Skin of body (tissue), 2 donors: ENCODE measurements around the gene NPFFR1. TPM values are rescaled to one million over a fixed set of nuclear protein-coding genes. Genes with fewer than 3 reads are reported as not detected.
A peak's percentile ranks its signal among the peaks of the same experiment; 100 is the strongest.

Source experiments
- DNase-seq: peaks from one replicate; lab custom pipeline; 2025; lab: John Stamatoyannopoulos, UW
- total RNA-seq: library from RNA; depleted of rRNA; stranded (reverse); fragments of >200 nt; gene quantifications from one replicate; pipeline ENCODE4 v1.2.3, GENCODE V29; 2014

The NPFFR1 gene, protein sequence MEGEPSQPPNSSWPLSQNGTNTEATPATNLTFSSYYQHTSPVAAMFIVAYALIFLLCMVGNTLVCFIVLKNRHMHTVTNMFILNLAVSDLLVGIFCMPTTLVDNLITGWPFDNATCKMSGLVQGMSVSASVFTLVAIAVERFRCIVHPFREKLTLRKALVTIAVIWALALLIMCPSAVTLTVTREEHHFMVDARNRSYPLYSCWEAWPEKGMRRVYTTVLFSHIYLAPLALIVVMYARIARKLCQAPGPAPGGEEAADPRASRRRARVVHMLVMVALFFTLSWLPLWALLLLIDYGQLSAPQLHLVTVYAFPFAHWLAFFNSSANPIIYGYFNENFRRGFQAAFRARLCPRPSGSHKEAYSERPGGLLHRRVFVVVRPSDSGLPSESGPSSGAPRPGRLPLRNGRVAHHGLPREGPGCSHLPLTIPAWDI
- 0.59 TPM for total RNA-seq

DNA sequence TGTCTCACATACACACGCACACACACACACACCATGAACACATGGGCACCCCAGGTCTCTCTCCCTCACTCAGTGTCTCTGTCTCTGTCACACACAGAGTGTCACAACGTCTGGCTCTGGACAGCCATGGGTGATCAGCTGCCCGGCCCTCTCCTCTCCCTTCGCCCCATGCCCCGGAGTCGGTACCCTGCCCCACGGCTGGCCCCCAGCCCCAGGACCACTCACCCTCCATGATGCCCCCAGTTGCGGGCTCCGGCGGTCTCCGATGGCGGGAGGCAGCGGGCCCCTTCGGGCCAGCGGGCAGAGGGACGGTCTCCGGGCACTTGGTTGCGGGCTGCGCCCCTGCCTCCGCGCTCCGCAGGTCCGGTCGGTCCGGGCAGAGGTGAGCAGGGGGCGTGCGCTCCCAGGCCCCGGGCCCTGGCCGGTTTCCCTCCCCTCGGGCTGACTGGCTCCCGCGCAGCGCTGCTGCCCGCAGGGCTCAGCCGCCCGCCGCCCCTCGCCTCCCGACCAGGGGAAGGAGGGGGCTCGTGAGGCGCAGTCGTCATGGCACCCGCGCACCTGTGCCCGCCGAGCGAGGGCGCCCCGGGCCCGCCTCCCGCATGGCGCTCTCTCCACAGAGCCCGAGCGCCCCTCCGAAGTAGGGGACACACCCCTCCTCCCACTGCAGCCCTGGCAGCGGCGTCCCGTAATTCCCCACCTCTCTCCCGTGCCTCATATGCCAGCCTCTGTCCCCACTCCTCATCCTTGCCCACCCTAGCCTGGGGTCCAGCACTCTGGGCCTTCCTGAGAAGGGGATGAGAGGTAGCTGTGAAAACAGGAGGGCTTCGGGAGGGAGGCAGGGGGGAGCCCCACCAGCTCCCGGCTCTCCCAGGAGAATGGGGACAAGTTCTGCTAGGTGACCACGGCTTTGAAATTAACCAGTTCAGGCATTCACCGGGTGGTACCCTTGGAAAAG lies at the start of gene NPFFR1:
Gene NPFFR1 (minus strand): TSS at position 560 of the 955 bp plus-strand sequence. CDS start 328 bp downstream, at position 232.
- DNase-seq, result no peak

DNA sequence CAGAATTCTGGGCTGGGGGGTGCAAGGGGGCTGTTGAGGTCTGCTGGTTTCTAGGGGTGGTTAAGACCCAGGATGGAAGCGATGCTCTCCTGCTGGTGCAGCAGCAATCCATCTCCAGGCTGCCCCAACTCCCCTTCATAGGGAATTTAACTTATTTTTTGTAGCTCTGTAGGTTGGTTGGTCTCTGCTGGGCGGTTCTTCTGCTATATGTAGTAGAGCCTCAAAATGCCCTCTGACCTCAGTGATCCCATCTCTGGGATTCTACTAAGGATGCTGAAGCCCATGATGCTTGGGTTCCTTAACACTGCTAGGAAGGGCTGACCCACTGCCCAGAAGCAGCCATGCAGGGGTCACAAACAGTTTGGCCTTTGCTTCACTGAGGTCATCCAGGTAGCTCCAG lies 49.5 kb upstream of the NPFFR1 start:
- DNase-seq, result no peak

DNA sequence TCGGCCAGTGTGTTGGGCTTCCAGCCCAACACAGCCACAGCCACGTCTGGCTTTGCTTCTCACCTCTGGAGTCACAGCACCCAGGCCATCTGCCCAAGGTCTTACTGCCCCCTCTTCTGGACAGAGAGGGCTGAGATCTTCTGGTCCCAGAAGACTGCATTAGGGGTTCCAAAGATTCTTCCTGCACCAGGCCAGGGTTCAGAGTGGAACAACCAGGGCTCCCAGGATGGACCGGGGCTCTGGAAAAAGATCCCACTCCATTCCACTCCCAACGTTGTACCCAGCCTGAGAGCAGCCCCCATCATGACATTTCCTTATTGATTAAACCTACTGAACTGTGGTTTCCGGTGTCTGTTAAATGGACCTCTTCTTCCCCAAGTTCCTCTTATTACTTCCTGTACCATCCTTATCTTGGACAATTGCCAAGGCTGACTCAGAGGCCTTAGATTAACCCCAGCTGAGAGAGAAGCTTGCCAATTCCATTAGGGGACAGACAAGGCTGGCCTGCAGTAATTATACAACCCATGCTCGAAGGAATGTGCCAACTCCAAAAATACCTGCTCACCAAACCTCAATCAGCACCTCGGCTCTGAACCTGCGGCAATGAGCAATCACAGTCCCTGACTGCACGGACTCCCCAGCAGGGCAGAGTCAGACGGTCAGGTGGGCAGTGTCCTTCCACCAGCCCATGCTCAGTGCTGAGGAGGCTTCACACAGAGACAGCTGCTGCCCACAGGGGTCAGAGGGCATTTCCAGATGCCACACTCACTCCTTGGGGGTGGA lies 47.9 kb upstream of the NPFFR1 start:
- DNase-seq, result peak; percentile 49

DNA sequence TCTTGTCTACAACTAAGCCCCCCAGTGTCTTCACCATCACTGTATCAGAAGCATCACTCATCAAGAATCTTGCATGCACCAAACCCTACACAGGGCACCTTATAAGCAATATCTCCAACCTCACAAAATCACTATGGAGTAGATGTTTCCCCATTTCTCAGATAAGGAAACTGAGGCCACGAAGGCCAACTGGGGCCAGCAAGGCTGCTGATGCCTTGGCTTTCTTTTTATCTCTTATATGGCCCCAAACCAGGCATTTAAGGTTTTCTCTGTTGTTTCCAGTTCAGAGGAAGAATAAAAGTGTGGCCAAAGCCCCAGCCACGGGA lies 47.3 kb upstream of the NPFFR1 start:
- DNase-seq, result no peak

DNA sequence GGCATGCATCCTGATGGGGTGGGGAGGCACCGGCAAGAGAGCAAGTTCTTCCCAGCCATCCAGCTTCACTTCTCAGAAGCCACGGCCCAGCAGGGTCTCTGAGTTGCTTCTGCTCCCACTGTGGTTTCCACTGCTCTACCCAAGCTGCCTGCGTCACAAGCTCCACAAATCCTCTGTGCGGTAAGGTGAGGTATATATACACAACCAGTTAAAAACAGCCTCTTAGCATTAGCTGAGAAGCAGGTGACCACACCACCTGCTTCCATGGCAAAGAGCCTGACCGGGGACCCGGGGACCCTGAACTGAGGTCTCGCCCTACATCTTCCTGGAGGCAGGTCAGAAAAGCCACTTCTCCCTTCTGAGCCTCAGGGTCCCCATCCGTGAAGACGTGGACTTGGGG lies 46.9 kb upstream of the NPFFR1 start:
- DNase-seq, result no peak

DNA sequence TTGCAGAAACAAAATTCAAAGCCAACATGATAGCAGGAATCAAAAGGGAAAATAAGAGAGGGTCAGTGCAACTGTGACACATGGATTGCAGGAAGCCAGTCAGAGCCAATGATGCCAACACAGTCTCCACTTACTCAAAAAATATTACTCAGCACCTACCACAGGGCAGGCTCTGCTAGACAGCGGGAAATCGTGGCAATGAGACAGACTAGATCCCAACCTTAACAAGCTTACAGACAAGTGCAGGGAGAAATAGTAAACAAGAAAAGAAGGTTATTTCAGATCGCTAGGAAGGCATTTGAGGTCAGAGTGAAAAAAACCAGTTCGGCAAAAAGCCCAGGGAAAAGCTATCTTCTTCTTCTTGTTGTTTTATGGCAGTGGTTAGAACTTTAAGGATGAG lies 45.2 kb upstream of the NPFFR1 start:
- no peak for DNase-seq

DNA sequence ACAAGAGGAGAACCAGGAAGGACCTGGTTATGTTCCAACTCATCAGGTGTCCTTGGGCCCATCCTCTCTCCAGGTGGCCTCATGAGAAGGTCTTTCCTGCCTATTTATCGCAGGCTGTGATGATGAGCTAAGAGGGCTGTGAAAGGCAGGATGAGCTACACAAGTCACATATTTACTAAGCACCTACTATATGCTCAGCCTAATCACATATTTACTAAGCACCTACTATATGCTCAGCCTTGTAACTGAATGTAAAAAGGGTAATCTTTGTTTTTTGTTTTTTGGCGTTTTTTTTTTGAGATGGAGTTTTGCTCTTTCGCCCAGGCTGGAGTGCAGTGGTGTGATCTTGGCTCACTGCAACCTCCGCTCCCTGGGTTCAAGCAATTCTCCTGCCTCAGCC lies 44.2 kb upstream of the NPFFR1 start:
- no peak for DNase-seq

DNA sequence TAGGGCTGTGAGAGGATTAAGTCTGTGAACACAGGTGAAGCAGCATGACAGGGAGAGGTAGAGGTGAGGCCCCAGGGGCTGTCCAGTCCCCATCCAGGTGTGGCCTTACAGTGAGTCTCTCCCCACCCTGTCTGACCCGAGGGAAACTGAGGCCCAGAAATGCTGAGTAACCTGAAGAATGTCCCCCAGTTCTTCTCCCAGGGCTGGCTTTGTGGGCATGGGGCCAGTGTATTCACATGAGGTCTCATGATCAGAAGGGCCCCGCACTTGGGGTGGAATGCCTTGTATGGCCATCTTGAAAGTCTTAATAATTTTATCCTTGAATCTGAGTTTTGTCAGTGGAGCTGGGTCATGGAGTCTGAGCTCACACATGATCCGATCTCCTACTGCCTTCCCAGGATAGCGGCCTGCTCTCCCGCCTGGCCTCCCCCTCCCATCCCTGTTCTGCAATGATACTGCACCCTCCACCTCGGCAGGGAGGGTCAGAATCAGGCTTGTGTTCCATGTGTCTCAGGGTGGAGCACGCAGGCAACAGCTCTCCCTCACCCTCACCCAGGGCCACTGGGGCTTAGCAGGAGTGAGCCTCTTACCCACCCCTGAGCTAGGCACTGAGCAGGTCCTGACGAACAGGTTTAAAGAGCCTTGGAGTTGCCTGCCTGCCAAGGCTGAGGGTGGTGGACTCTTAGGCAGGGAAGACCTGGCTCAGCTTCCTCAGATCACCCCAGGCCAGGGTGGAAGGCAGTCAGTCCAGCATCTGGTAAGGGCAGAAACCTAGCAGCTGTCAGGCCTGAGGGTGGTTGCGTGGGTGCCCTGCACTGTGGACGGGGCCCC lies 41.4 kb upstream of the NPFFR1 start:
- DNase-seq, result no peak

DNA sequence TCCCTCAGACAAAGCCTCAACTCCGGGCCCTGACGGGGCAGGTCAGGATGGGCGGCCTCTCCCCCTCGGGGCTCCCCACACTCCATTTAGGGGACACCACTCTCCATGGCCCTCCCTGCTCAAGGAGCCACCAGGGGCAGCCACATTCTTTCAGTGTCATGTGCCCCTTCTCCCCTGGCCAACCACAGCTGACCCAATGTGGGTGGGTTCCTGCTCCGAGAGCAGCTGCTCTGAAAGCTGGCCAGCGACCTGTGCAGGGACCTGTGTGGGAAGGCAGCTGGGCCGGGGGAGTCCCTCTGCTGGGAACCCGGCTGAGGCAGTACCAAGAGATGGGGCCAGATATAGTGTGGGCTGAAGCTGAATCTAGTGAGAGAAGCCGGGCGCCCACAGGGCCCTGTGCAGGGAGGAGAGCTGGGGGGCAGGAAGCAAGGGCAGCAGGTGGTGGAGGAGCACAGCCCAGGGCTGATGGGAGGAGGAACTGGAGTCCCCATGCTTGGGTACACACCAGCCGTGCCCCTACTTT lies 40.6 kb upstream of the NPFFR1 start:
- no peak for DNase-seq

DNA sequence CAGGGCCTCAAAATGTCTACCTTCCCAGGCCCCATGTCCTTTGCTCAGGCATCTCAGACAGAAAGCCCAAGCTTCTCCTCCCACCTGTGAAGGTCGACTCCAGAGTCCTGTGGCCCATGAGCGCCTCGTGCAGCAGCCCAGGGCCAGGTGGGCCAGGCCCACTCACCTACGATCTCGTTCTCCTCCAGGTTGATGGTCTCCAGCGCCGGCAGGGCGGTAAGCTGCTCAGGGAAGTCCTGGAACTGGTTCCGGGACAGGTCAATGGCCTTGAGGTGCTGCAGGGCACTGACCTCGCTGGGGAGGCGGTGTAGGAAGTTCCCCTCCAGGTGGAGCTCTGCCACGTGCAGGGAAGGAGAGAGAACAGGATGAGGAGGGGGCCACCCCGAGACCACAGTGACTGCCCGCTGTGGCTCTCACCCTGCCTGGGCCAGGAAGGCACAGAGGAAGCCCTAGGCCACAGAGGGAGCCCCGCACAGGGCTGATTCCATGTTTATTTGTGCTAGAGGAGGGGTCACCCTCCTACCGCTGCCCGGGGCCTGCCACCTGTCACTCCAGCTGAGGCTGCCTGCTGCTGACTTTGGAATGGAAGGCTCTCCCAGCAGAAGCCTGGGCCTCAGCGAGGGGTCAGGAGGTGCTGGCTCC lies 40.0 kb upstream of the NPFFR1 start:
- DNase-seq, result no peak

DNA sequence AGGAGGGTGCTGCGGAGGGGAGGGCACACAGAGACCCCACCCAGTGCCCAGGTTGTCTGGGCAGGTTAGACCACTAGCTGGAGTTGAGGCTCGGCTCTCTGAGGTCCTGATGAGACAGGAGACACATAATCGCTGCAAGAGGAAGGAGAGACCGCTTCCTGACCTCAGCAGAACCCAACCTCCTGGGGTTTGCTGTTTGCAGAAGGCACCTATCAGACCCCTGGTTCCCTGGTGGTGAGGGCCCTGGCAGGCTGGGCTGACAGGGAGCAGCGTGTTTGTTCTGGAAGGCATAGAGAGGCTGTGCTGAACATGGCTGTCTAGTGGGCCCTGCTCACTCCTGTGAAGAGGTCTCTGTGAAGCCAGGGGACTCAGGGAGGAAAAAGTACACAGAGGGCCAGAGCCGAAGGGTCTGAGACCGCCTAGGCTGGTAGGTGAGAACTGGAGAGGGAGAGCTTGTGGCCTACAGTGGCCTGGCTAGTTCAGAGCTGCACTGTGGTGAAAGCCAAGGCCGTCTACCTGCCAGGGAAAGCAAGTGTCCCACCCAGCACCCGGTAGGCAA lies 39.4 kb upstream of the NPFFR1 start:
- DNase-seq, result no peak

DNA sequence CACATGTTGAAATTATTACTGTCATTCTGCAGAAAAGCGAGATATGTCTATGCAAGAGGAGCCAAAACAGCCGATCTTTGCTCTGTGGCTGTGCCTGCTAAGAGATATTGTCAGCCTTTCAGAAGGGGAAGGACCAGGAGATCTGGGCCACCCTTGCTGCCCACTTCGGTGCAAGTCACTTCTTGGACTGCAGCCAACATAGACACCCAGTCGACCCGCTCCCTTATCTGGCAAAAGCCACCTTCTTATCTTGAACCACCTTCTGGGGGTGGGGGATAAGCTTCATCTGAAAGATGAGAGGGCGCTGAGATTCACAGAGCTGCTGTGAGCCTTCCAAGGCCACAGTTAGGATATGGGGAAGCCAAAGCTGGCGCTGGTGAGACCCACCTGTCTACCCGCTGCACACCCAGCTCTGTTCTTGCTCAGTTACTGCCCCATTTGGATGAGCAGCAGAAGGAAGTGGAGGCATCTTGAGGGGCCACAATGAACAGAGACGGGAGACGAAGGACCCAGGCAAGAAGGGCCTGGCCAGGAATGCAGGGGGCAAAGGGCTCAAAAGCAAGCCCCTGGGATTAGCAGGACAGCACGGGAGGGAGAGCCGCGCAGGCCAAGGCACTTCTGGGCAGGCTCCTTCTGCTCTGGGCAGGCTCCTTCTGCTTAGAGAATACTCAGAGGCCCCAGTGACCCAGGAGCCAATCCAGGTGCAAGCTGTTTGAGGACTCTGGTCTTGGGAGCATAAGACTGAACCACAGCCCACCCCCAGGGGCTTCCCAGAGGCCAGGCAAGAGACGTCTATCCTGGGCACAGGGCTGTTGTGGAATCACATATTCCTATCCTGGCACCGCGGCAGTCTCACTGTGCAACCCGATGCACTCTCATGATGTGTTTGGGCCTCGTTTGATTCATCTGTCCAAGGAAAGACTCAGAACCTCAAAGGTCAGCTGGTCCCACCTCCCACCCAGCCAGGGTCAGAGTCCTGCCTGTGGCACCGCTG lies 38.4 kb upstream of the NPFFR1 start:
- DNase-seq, result no peak

DNA sequence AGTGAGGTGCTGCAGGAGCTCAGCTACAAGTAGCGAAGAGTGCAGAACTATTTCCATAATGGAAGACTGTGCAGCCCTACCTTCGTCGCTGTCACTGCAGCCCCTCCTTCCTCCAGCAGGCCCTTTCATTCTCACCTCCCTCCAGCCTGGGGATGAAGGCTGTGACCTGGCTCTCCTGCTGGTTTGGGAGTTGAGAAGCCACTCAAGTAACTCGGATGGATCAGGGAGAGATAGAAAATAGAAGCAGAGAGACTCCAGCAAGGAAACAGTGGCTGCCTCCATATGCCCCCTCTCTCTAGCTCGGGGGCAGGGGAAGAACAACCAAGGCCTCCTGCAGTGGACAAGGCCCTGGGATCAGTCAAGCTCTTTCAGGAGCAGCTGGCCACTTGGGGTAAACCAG lies 37.4 kb upstream of the NPFFR1 start:
- no peak for DNase-seq

DNA sequence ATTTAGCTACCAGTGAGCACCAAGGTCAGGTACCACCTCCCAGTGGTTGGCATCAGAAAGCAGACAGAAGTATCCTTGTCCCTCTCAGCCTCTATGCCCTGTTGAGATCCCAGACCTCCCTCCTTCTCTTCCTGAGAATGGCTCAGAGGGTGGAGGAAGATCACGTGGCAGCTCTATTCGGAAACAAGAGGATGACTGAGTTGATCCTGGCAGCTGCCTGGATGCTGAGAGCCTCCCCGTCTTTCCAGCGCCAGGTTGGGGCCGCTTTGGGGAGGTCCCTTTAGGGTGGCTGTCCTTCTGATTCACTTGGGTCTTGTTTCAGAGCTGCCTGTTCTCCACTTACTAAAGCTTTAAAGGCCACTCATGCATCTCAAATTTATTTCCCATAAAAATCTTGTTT lies 36.9 kb upstream of the NPFFR1 start:
- no peak for DNase-seq

DNA sequence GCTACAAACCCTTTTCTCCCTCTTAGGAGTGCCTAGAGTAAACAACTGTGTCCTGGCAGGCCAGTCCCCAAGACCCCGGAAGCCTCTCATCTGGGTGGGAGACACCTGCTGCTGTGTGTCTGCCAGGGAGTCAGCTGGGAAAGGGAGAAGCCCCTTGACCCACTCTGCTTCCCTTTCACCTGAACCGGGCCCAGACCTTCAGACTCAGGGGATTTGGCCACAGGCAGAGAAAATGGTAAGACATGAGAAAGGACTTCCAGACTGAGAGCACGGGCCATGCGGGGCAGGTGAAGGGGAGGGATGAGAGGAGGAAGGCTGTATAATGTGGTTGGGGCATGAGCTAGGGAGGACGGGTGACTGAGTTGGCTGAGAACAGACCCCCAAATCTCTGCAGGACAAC lies 36.0 kb upstream of the NPFFR1 start:
- DNase-seq, result no peak

DNA sequence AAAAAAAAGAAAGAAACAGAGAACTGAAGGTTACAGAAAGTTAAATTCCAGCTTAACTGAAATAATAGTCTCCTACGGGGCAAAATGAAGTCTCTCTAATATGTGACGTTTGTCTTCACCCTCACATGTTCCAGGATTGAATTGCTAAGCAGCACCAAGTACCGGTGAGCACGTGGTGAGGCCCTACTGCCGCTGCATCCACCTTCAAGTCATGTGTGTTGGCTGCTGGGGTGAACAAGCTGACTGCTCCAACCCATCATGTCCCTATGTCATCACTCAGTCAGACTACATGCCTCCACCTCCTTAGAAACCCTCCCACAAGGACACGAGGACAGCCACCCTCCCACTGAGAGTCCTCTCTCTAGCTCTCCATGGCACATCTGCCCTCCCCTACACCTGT lies 35.4 kb upstream of the NPFFR1 start:
- no peak for DNase-seq

DNA sequence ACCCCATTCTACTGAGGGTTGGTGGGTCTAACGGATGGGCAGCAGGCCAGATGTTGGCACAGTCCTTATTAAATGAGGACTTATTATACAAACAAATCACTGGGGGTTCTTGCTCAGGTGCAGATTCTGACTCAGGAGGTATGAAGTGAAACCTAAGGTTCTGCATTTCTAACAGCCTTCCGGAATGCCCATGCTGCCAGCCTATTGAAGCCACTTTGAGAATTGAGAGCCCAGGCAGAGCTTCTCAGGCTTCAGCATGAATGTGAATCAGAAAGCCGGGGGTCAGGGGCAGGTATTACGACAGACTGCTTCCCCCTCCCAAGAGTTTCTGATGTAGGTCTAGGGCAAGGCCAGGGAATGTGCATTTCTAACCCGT lies 34.1 kb upstream of the NPFFR1 start:
- no peak for DNase-seq

DNA sequence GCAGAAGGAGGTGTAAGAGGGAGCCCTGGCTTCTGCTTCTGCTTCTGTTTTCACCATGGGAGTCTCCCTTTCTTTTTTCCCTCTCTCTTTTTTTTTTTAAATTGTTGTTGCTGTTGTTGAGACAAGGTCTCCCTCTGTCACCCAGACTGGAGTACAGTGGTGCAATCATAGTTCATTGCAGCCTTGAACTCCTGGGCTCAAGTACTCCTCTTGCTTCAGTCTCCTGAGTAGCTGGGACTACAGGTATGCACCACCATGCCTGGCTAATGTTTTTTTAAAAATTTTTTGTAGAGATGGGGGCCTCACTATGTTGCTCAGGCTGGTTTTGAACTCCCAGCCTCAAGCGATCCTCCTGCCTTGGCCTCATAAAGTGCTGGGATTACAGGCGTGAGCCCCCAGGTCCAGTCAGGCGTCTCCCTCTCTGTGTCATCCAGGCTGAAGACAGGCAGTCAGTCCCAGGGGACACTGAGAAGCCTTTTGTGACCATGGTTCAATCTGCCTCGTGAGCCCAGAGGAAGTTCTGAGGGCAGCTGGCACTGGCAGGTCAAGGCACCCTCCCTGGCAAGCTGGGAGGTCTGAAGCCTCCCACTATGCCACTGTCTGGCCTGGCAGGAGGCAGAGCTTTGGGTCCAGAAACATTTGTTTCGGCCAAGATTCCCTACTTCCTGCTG lies 33.6 kb upstream of the NPFFR1 start:
- no peak for DNase-seq
